Smooth muscle cell of the umbilical artery (primary cell): ENCODE measurements around the gene SFR1. TPM values are rescaled to one million over a fixed set of nuclear protein-coding genes. Genes with fewer than 3 reads are reported as not detected.

Experiments
- total RNA-seq: library from RNA; depleted of rRNA; stranded (reverse); fragments of >200 nt; gene quantifications from 2 replicates; pipeline ENCODE4 v1.2.3, GENCODE V29; 2014

The SFR1 gene, protein sequence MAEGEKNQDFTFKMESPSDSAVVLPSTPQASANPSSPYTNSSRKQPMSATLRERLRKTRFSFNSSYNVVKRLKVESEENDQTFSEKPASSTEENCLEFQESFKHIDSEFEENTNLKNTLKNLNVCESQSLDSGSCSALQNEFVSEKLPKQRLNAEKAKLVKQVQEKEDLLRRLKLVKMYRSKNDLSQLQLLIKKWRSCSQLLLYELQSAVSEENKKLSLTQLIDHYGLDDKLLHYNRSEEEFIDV
- 7.4 and 18.7 TPM in 2 replicates for total RNA-seq

DNA sequence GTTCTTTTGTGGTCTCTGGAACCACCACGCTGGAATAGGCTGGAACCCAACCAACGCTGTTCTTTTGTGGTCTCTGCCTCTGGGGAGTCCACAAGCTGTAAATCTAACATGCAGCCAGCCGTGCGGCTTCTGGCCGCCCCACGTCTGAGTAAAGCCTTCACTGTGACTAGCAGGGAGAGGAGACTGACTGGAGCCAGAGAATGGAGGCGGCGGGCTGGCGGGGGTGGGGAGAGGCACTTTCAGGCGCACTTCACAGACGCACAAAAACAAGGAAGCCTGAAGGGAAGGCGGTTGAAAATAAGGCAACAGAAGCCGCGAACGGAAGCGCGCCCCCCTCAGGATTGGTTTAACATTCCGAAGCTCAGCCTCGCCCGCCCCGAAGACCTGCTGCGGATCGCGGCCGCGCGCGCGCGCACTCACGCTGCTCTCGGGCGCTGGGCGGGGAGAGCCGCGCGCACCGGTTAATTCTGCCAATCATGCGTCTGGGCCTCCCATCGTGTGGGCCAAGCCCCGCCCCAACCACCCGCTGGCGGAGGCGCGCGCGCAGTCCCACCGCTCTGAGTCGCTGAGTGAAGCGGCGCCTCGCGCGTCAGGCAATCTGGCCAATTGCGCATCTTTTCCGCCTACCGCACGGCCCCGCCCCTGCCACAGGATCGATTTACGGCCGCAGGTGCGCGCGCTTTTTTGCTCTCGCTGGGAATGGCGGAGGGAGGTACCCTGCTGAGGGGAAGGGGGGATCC is at the start of gene SFR1:
Gene SFR1, plus strand, starts transcription at position 687 of the 740 bp plus-strand sequence. Its CDS starts 13 bp downstream, at position 700.

DNA sequence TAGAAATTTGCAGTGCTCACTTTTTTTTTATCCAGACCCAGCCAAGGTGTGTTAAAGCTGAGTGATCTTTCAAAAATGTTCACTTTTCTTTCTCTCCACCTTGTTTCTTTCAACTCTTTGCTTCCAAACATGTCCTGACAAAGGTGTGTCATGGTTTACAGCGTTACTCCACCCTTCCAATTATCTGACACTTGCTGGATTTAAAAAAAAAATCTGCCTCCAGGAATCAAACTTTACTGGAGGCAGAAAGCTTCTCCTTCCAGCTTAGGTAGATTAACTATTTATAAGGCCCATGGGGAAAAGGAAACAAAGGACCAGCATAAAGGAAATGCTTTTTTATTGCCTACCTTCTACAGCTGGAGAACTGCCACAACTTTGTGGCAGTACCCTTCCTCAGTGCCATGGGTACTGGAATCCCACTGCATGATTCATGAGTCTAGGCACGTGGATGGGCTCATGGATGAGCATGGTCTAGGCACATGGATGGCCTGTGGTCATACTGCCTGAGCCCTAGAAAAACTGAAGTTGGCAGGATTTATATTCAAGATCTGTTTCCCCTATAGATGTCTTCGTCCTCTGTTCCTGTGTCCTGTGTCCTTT is 36.1 kb upstream of the SFR1 start, which contains the start of gene COL17A1:
Gene COL17A1, minus strand, starts transcription at position 80 of the 600 bp plus-strand sequence. CDS start 5,207 bp downstream, outside the sequence.

Other genes starting within 250 kb of the SFR1 start
- gene STN1, start 204.0 kb upstream of the SFR1 start, total RNA-seq, result 36.8 and 37.9 TPM in 2 replicates
- 43.1 and 55.2 TPM in 2 replicates for gene SLK, start 155.0 kb upstream of the SFR1 start, total RNA-seq
- 0.30 and 3.1 TPM in 2 replicates for gene COL17A1, start 36.3 kb upstream of the SFR1 start, total RNA-seq
- under 0.01 and 0.18 TPM in 2 replicates for gene CFAP43, start 110.2 kb downstream of the SFR1 start, total RNA-seq
- 158 and 323 TPM in 2 replicates for gene GSTO1, start 132.7 kb downstream of the SFR1 start, total RNA-seq
- 2.4 and 2.6 TPM in 2 replicates for gene GSTO2, start 147.0 kb downstream of the SFR1 start, total RNA-seq
- gene ITPRIP, start 216.3 kb downstream of the SFR1 start, total RNA-seq, result 18.7 and 30.5 TPM in 2 replicates
- 0.30 and 0.88 TPM in 2 replicates for gene CFAP58, start 231.7 kb downstream of the SFR1 start, total RNA-seq